ENCODE results near the gene GCNA. TPM values are rescaled to one million over a fixed set of nuclear protein-coding genes. Genes with fewer than 3 reads are reported as not detected.

GCNA gene
- 10 to 100 TPM in 1 of 2 donors, 1 to 10 TPM in 1; 4.9 to 10.7 TPM for total RNA-seq

- peaks cover 85% of the 10 kb centered on the region for H3K36me3 Mint-ChIP-seq (ENCODE audit: low read depth)
- H3K27ac Mint-ChIP-seq = no peak within 1 kb of the TSS
- no peak within 1 kb of the TSS for H3K4me3 Mint-ChIP-seq
- H3K27me3 Mint-ChIP-seq = no peaks in the 10 kb centered on the region
- ATAC-seq (replicated peaks) = no peak
- no peaks in the 10 kb centered on the region for H3K9me3 Mint-ChIP-seq
- H3K4me1 Mint-ChIP-seq = no peaks in the 10 kb centered on the region
These were observed at the start of gene GCNA for GRCh38 chrX:71578253-71579135. Gene GCNA (plus strand): TSS chrX:71578437. CDS start chrX:71580822, 2,385 bp downstream.

GRCh38 chrX:71532078-71532752, 46.0 kb upstream of the GCNA start:
- H3K9me3 Mint-ChIP-seq = no peaks in the 10 kb centered on the region
- H3K4me3 Mint-ChIP-seq = peak overlapping the region; percentile 99
- H3K27me3 Mint-ChIP-seq = no peaks in the 10 kb centered on the region
- ATAC-seq (replicated peaks) = peak; percentile 79
- H3K4me1 Mint-ChIP-seq = no peaks in the 10 kb centered on the region
- H3K36me3 Mint-ChIP-seq (ENCODE audit: low read depth) = peaks cover 47% of the 10 kb centered on the region
- H3K27ac Mint-ChIP-seq = peak overlapping the region; percentile 99

GRCh38 chrX:71532753-71533425, 45.3 kb upstream of the GCNA start, which contains the start of gene OGT:
Gene OGT (plus strand): TSS chrX:71533104. CDS start chrX:71533300, 196 bp downstream.
- peak; percentile 79 for ATAC-seq (replicated peaks)
- peak within 1 kb of the TSS; percentile 99 for H3K4me3 Mint-ChIP-seq
- H3K4me1 Mint-ChIP-seq = no peaks in the 10 kb centered on the region
- H3K27ac Mint-ChIP-seq = peak within 1 kb of the TSS; percentile 99
- H3K9me3 Mint-ChIP-seq = no peaks in the 10 kb centered on the region
- peaks cover 54% of the 10 kb centered on the region for H3K36me3 Mint-ChIP-seq (ENCODE audit: low read depth)
- no peaks in the 10 kb centered on the region for H3K27me3 Mint-ChIP-seq

GRCh38 chrX:71533516-71533850, 44.8 kb upstream of the GCNA start:
- ATAC-seq (replicated peaks) = no peak
- Mint-ChIP-seq H3K4me3 (peak overlapping the region; percentile 99), H3K36me3 (ENCODE audit: low read depth) (peaks cover 60% of the 10 kb centered on the region), H3K27ac (peak overlapping the region; percentile 99), H3K4me1 (no peaks in the 10 kb centered on the region), H3K9me3 (no peaks in the 10 kb centered on the region), H3K27me3 (no peaks in the 10 kb centered on the region)

GRCh38 chrX:71533851-71534561, 44.2 kb upstream of the GCNA start:
- ATAC-seq (replicated peaks) = peak; percentile 38
- peaks cover 65% of the 10 kb centered on the region for H3K36me3 Mint-ChIP-seq (ENCODE audit: low read depth)
- no peaks in the 10 kb centered on the region for H3K4me1 Mint-ChIP-seq
- no peaks in the 10 kb centered on the region for H3K9me3 Mint-ChIP-seq
- peak overlapping the region; percentile 99 for H3K4me3 Mint-ChIP-seq
- H3K27me3 Mint-ChIP-seq = no peaks in the 10 kb centered on the region
- peak overlapping the region; percentile 99 for H3K27ac Mint-ChIP-seq

- no peaks in the 10 kb centered on the region for H3K27me3 Mint-ChIP-seq
- H3K9me3 Mint-ChIP-seq = no peaks in the 10 kb centered on the region
- peak overlapping the region; percentile 99 for H3K27ac Mint-ChIP-seq
- H3K4me3 Mint-ChIP-seq = peak overlapping the region; percentile 99
- no peaks in the 10 kb centered on the region for H3K4me1 Mint-ChIP-seq
- no peak for ATAC-seq (replicated peaks)
- H3K36me3 Mint-ChIP-seq (ENCODE audit: low read depth) = peaks cover 75% of the 10 kb centered on the region
These were observed 43.3 kb upstream of the GCNA start for GRCh38 chrX:71534773-71535544.

GRCh38 chrX:71536285-71536684, 42.0 kb upstream of the GCNA start:
- Mint-ChIP-seq H3K36me3 (ENCODE audit: low read depth) (peaks cover 88% of the 10 kb centered on the region), H3K4me1 (peaks cover 4% of the 10 kb centered on the region), H3K4me3 (peak overlapping the region; percentile 99), H3K27me3 (no peaks in the 10 kb centered on the region), H3K27ac (peak overlapping the region; percentile 72), H3K9me3 (no peaks in the 10 kb centered on the region)
- ATAC-seq (replicated peaks) = peak; percentile 8

- H3K4me1 Mint-ChIP-seq = peaks cover 17% of the 10 kb centered on the region
- H3K9me3 Mint-ChIP-seq = no peaks in the 10 kb centered on the region
- H3K4me3 Mint-ChIP-seq = peak overlapping the region; percentile 99
- H3K27me3 Mint-ChIP-seq = no peaks in the 10 kb centered on the region
- H3K27ac Mint-ChIP-seq = no peak overlapping the region
- ATAC-seq (replicated peaks) = no peak
- H3K36me3 Mint-ChIP-seq (ENCODE audit: low read depth) = peaks cover 100% of the 10 kb centered on the region
These were observed 40.5 kb upstream of the GCNA start for GRCh38 chrX:71537743-71538142.

GRCh38 chrX:71540801-71541200, 37.4 kb upstream of the GCNA start:
- Mint-ChIP-seq H3K4me1 (peaks cover 22% of the 10 kb centered on the region), H3K4me3 (peak overlapping the region; percentile 99), H3K27me3 (no peaks in the 10 kb centered on the region), H3K27ac (peak overlapping the region; percentile 77), H3K36me3 (ENCODE audit: low read depth) (peaks cover 100% of the 10 kb centered on the region), H3K9me3 (no peaks in the 10 kb centered on the region)
- ATAC-seq (replicated peaks) = peak; percentile 28

- ATAC-seq (replicated peaks) = peak; percentile 71
- no peaks in the 10 kb centered on the region for H3K27me3 Mint-ChIP-seq
- peaks cover 100% of the 10 kb centered on the region for H3K36me3 Mint-ChIP-seq (ENCODE audit: low read depth)
- H3K4me3 Mint-ChIP-seq = peak overlapping the region; percentile 99
- H3K4me1 Mint-ChIP-seq = peaks cover 26% of the 10 kb centered on the region
- H3K9me3 Mint-ChIP-seq = no peaks in the 10 kb centered on the region
- H3K27ac Mint-ChIP-seq = peak overlapping the region; percentile 77
These were observed 36.8 kb upstream of the GCNA start for GRCh38 chrX:71541210-71542022.

GRCh38 chrX:71542411-71542810, 35.8 kb upstream of the GCNA start:
- Mint-ChIP-seq H3K36me3 (ENCODE audit: low read depth) (peaks cover 100% of the 10 kb centered on the region), H3K4me1 (peaks cover 26% of the 10 kb centered on the region), H3K27me3 (no peaks in the 10 kb centered on the region), H3K4me3 (peak overlapping the region; percentile 99), H3K27ac (peak overlapping the region; percentile 77), H3K9me3 (no peaks in the 10 kb centered on the region)
- ATAC-seq (replicated peaks) = no peak

GRCh38 chrX:71542825-71543224, 35.4 kb upstream of the GCNA start:
- Mint-ChIP-seq H3K36me3 (ENCODE audit: low read depth) (peaks cover 100% of the 10 kb centered on the region), H3K27ac (peak overlapping the region; percentile 77), H3K9me3 (no peaks in the 10 kb centered on the region), H3K4me1 (peaks cover 26% of the 10 kb centered on the region), H3K4me3 (peak overlapping the region; percentile 99), H3K27me3 (no peaks in the 10 kb centered on the region)
- peak; percentile 45 for ATAC-seq (replicated peaks)

GRCh38 chrX:71543316-71543715, 34.9 kb upstream of the GCNA start:
- Mint-ChIP-seq H3K27me3 (no peaks in the 10 kb centered on the region), H3K9me3 (no peaks in the 10 kb centered on the region), H3K27ac (peak overlapping the region; percentile 77), H3K4me3 (peak overlapping the region; percentile 99), H3K4me1 (peaks cover 26% of the 10 kb centered on the region), H3K36me3 (ENCODE audit: low read depth) (peaks cover 100% of the 10 kb centered on the region)
- ATAC-seq (replicated peaks) = peak; percentile 62
